ENCODE results near the gene TMEM88. TPM values are rescaled to one million over a fixed set of nuclear protein-coding genes. Genes with fewer than 3 reads are reported as not detected.

Gene TMEM88
- total and polyA plus RNA-seq, 2 of the 13 experiments (the other 11 are each of a cell fraction or from before 2014, with no cell fraction given): 0.31 to 0.66 TPM

DNA sequence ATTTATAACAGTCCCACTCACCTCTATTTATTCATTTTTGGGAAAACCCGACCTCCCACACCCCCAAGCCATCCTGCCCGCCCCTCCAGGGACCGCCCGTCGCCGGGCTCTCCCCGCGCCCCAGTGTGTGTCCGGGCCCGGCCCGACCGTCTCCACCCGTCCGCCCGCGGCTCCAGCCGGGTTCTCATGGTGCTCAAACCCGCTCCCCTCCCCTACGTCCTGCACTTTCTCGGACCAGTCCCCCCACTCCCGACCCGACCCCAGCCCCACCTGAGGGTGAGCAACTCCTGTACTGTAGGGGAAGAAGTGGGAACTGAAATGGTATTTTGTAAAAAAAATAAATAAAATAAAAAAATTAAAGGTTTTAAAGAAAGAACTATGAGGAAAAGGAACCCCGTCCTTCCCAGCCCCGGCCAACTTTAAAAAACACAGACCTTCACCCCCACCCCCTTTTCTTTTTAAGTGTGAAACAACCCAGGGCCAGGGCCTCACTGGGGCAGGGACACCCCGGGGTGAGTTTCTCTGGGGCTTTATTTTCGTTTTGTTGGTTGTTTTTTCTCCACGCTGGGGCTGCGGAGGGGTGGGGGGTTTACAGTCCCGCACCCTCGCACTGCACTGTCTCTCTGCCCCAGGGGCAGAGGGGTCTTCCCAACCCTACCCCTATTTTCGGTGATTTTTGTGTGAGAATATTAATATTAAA, 638 bp upstream of the TMEM88 start:
- Histone ChIP-seq H3K79me2 (ENCODE audit: insufficient read depth, low read length) (peaks cover 8% of the 10 kb centered on the region), H2AFZ (ENCODE audit: low read length) (no peak overlapping the region), H3K4me1 (ENCODE audit: insufficient read depth, low read length) (peaks cover 22% of the 10 kb centered on the region), H4K20me1 (ENCODE audit: insufficient read depth, low read length) (peaks cover 7% of the 10 kb centered on the region), H3K4me3 (replicated peaks in 1 of 3; ENCODE audit: insufficient read depth in 1 of 3, low read depth in 2 of 3, low read length in 3 of 3) (no peak overlapping the region), H3K4me2 (ENCODE audit: low read depth, low read length) (no peak overlapping the region), H3K9ac (ENCODE audit: insufficient read depth, low read depth, low read length) (no peak overlapping the region), H3K27ac (ENCODE audit: extremely low read length, insufficient read depth, low read length) (no peak overlapping the region), H3K27me3 (ENCODE audit: control insufficient read depth in 1 of 2, insufficient read depth in 2 of 2, low read length in 2 of 2) (no peaks in the 10 kb centered on the region; a peak in 1 of 5 replicates), H3K36me3 (replicated peaks in 1 of 2; ENCODE audit: control insufficient read depth in 1 of 2, insufficient read depth in 2 of 2, low read length in 2 of 2) (peaks cover 18 to 38% of the 10 kb centered on the region in 2 experiments), H3K9me3 (ENCODE audit: low read length) (no peaks in the 10 kb centered on the region)
- intact Hi-C loops (cut with micrococcal nuclease; ENCODE audit: unreplicated experiment): no loop called here
- TF ChIP-seq ZNF816 (CRISPR knock-in tag; IDR thresholded peaks at IDR 0.05; ENCODE audit: borderline replicate concordance) (no peak), HNRNPH1 (optimal IDR thresholded peaks at IDR 0.05; ENCODE audit: low read depth, low read length) (peak; percentile 13)
- ATAC-seq (no peak), DNase-seq (ENCODE audit: low spot score) (no peak), FAIRE-seq (no peak)
- in situ Hi-C loops (cut with HindIII; ENCODE audit: extremely low pct_ligation_motif_present, low pct_unique_long_range_greater_than_20kb): no loop called here
- ChIA-PET CTCF (ENCODE audit: low intra/inter-chr PET ratio, low total read pairs) (interaction anchor here (0.5 kb wide), 1 partner anchor 118 kb away, joined by 3 read pairs; no protein-coding TSS in a partner anchor), POLR2A (no interaction called here)
- no TSS peak for BruUV-seq (replicated peaks)
- WGBS (ENCODE audit: low lambda C conversion rate): 95% methylated on average over 31 of the region's 31 CpGs

DNA sequence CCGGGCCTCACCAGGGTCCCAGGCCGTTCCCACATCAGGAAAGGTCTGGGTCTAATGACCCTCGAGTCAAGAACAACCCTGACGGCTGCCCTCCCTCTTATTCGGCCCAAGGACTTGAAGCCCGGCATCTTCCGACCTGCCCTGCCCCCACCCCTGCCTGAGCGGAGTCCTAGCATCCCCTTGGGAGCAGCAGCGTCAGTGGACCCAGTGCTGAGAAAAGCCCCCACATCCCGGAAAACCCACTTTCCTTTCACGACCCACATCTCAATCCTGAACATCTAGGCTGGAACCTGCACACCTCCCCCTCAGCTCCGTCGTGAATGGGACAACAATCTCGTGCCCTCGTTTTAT, 769 bp downstream of the TMEM88 start:
- in situ Hi-C loops (cut with HindIII; ENCODE audit: extremely low pct_ligation_motif_present, low pct_unique_long_range_greater_than_20kb): loop anchor here (5.0 kb wide), 1 partner anchor 42 kb away; no protein-coding TSS in a partner anchor
- CTCF ChIA-PET (ENCODE audit: low intra/inter-chr PET ratio, low total read pairs): interaction anchor here (3.3 kb wide), 1 partner anchor 33 kb away, joined by 9 read pairs; no protein-coding TSS in a partner anchor
- H2AFZ ChIP-seq (ENCODE audit: low read length): no peak overlapping the region

More for the DNA sequence above, 769 bp downstream of the TMEM88 start:
- Histone ChIP-seq H3K79me2 (ENCODE audit: insufficient read depth, low read length) (peaks cover 8% of the 10 kb centered on the region), H3K4me2 (ENCODE audit: low read depth, low read length) (peak overlapping the region; percentile 98), H3K36me3 (replicated peaks in 1 of 2; ENCODE audit: control insufficient read depth in 1 of 2, insufficient read depth in 2 of 2, low read length in 2 of 2) (peaks cover 10 to 24% of the 10 kb centered on the region in 2 experiments; a peak in 4 of 5 replicates), H3K27me3 (ENCODE audit: control insufficient read depth in 1 of 2, insufficient read depth in 2 of 2, low read length in 2 of 2) (no peaks in the 10 kb centered on the region; a peak in 1 of 5 replicates), H4K20me1 (ENCODE audit: insufficient read depth, low read length) (peaks cover 7% of the 10 kb centered on the region), H3K27ac (ENCODE audit: extremely low read length, insufficient read depth, low read length) (no peak overlapping the region), H3K4me3 (replicated peaks in 1 of 3; ENCODE audit: insufficient read depth in 1 of 3, low read depth in 2 of 3, low read length in 3 of 3) (peak overlapping the region in 1 of 3 experiments; percentile 83; a peak in 2 of 6 replicates), H3K9me3 (ENCODE audit: low read length) (no peaks in the 10 kb centered on the region), H3K4me1 (ENCODE audit: insufficient read depth, low read length) (peaks cover 36% of the 10 kb centered on the region), H3K9ac (ENCODE audit: insufficient read depth, low read depth, low read length) (no peak overlapping the region)
- DNase-seq (ENCODE audit: low spot score) (no peak), ATAC-seq (no peak), FAIRE-seq (no peak)
- TF ChIP-seq ZFP36 (IDR thresholded peaks at IDR 0.05; ENCODE audit: borderline replicate concordance, low read depth, low read length, partially characterized antibody) (no peak), ZNF10 (CRISPR knock-in tag; IDR thresholded peaks at IDR 0.05; ENCODE audit: borderline replicate concordance, low read depth) (no peak), TSC22D2 (CRISPR knock-in tag; IDR thresholded peaks at IDR 0.05; ENCODE audit: borderline replicate concordance) (no peak)
- TF ChIP-seq, protein P1, sequence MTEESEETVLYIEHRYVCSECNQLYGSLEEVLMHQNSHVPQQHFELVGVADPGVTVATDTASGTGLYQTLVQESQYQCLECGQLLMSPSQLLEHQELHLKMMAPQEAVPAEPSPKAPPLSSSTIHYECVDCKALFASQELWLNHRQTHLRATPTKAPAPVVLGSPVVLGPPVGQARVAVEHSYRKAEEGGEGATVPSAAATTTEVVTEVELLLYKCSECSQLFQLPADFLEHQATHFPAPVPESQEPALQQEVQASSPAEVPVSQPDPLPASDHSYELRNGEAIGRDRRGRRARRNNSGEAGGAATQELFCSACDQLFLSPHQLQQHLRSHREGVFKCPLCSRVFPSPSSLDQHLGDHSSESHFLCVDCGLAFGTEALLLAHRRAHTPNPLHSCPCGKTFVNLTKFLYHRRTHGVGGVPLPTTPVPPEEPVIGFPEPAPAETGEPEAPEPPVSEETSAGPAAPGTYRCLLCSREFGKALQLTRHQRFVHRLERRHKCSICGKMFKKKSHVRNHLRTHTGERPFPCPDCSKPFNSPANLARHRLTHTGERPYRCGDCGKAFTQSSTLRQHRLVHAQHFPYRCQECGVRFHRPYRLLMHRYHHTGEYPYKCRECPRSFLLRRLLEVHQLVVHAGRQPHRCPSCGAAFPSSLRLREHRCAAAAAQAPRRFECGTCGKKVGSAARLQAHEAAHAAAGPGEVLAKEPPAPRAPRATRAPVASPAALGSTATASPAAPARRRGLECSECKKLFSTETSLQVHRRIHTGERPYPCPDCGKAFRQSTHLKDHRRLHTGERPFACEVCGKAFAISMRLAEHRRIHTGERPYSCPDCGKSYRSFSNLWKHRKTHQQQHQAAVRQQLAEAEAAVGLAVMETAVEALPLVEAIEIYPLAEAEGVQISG (CRISPR knock-in tag; IDR thresholded peaks at IDR 0.05): peak; percentile 5; the same call in 1 of the 2 replicates
- intact Hi-C loops (cut with micrococcal nuclease; ENCODE audit: unreplicated experiment): loop anchor here (2.0 kb wide), 1 partner anchor 19 kb away; no protein-coding TSS in a partner anchor
- POLR2A ChIA-PET: interaction anchor here (3.1 kb wide), 2 partner anchors 12 to 20 kb away, joined by 95 to 104 read pairs; partner anchors contain the start of gene KDM6B
- BruUV-seq (replicated peaks): no TSS peak
- 84% methylated on average over 15 of the region's 15 CpGs for WGBS (ENCODE audit: low lambda C conversion rate)

Measured in HepG2 (cell line).